Measurements from ENCODE around the gene LSM14B.

GRCh38 chr20:62111148-62111547, 11.1 kb upstream of the LSM14B start:
- TF ChIP-seq CTCF (conservative IDR thresholded peaks at IDR 0.05; ENCODE audit: low read depth, low read length), result no peak
- no peak for TF ChIP-seq EZH2 (IDR thresholded peaks at IDR 0.05; ENCODE audit: borderline replicate concordance, low read depth, low read length, poor library complexity, severe bottlenecking)
